ENCODE results near the gene ALG8. TPM values are rescaled to one million over a fixed set of nuclear protein-coding genes. Genes with fewer than 3 reads are reported as not detected.
"Not testable (repeated sequence)": the region's sequence is repeated elsewhere in the genome, so short reads cannot be mapped to it uniquely, and the experiment has no call there.

Gene ALG8
- total RNA-seq, 2 donors from 2014 or later, result 22.7 to 40.1 TPM

- Histone ChIP-seq H3K27me3 (no peaks in the 10 kb centered on the region), H3K4me3 (no peak overlapping the region), H3K36me3 (no peaks in the 10 kb centered on the region), H3K9ac (ENCODE audit: low read depth in 2 of 2, low read length in 2 of 2) (no peak overlapping the region), H3K9me3 (no peaks in the 10 kb centered on the region), H3K4me1 (no peaks in the 10 kb centered on the region), H3K27ac (no peak overlapping the region)
- no peak for TF ChIP-seq CTCF (IDR thresholded peaks at IDR 0.05)
- intact Hi-C loops (cut with DNase I), result no loop called here
- DNase-seq, result no peak
Observed at GRCh38 chr11:78180751-78181150, 41.3 kb upstream of the ALG8 start.

GRCh38 chr11:78179459-78180071, 40.1 kb upstream of the ALG8 start:
- Histone ChIP-seq H3K27ac (no peak overlapping the region), H3K4me3 (no peak overlapping the region), H3K36me3 (no peaks in the 10 kb centered on the region), H3K27me3 (no peaks in the 10 kb centered on the region), H3K4me1 (no peaks in the 10 kb centered on the region), H3K9ac (ENCODE audit: low read depth in 2 of 2, low read length in 2 of 2) (no peak overlapping the region), H3K9me3 (no peaks in the 10 kb centered on the region)
- TF ChIP-seq CTCF (IDR thresholded peaks at IDR 0.05), result no peak
- intact Hi-C loops (cut with DNase I), result no loop called here
- DNase-seq, result no peak

- DNase-seq, result no peak
- no peak overlapping the region for H3K9ac ChIP-seq (ENCODE audit: low read depth in 2 of 2, low read length in 2 of 2)
- intact Hi-C loops (cut with DNase I), result no loop called here
- no peak overlapping the region for H3K27ac ChIP-seq
- no peak for TF ChIP-seq CTCF (IDR thresholded peaks at IDR 0.05)
- no peaks in the 10 kb centered on the region for H3K36me3 ChIP-seq
- no peaks in the 10 kb centered on the region for H3K9me3 ChIP-seq
- H3K4me1 ChIP-seq, result no peaks in the 10 kb centered on the region
- no peaks in the 10 kb centered on the region for H3K27me3 ChIP-seq
- no peak overlapping the region for H3K4me3 ChIP-seq
Observed at GRCh38 chr11:78177216-78177615, 37.8 kb upstream of the ALG8 start.

- Histone ChIP-seq H3K36me3 (no peaks in the 10 kb centered on the region), H3K27ac (no peak overlapping the region)
Observed at GRCh38 chr11:78176605-78177141, 37.2 kb upstream of the ALG8 start.

GRCh38 chr11:78175862-78176261, 36.4 kb upstream of the ALG8 start:
- H3K4me1 ChIP-seq; H3K27me3 ChIP-seq; H3K27ac ChIP-seq; intact Hi-C loops (cut with DNase I); H3K36me3 ChIP-seq; DNase-seq; H3K9ac ChIP-seq (ENCODE audit: low read depth in 2 of 2, low read length in 2 of 2); H3K9me3 ChIP-seq; H3K4me3 ChIP-seq: not testable (repeated sequence)

More at GRCh38 chr11:78176605-78177141, 37.2 kb upstream of the ALG8 start:
- intact Hi-C loops (cut with DNase I), result no loop called here
- H3K27me3 ChIP-seq, result no peaks in the 10 kb centered on the region
- H3K9ac ChIP-seq (ENCODE audit: low read depth in 2 of 2, low read length in 2 of 2), result no peak overlapping the region
- no peak for TF ChIP-seq CTCF (IDR thresholded peaks at IDR 0.05)
- no peak for DNase-seq
- no peaks in the 10 kb centered on the region for H3K9me3 ChIP-seq
- no peak overlapping the region for H3K4me3 ChIP-seq
- H3K4me1 ChIP-seq, result no peaks in the 10 kb centered on the region

- intact Hi-C loops (cut with DNase I), result no loop called here
- no peaks in the 10 kb centered on the region for H3K4me1 ChIP-seq
- H3K9me3 ChIP-seq, result no peaks in the 10 kb centered on the region
- no peaks in the 10 kb centered on the region for H3K36me3 ChIP-seq
- H3K27ac ChIP-seq, result no peak overlapping the region
- no peak overlapping the region for H3K4me3 ChIP-seq
- TF ChIP-seq CTCF (IDR thresholded peaks at IDR 0.05), result no peak
- no peak for DNase-seq
- H3K9ac ChIP-seq (ENCODE audit: low read depth in 2 of 2, low read length in 2 of 2), result no peak overlapping the region
- no peaks in the 10 kb centered on the region for H3K27me3 ChIP-seq
Observed at GRCh38 chr11:78171951-78172350, 32.5 kb upstream of the ALG8 start.
